ENCODE measurements around the gene LLGL2.

- TF ChIP-seq CTCF (IDR thresholded peaks at IDR 0.05 in 4 of 5, conservative IDR thresholded peaks at IDR 0.05 in 1 of 5) (no peak), POLR2A (IDR thresholded peaks at IDR 0.05) (no peak)
Measured at GRCh38 chr17:75505640-75506039, 19.9 kb upstream of the LLGL2 start.
